ENCODE results near the gene P4HA2.

DNA sequence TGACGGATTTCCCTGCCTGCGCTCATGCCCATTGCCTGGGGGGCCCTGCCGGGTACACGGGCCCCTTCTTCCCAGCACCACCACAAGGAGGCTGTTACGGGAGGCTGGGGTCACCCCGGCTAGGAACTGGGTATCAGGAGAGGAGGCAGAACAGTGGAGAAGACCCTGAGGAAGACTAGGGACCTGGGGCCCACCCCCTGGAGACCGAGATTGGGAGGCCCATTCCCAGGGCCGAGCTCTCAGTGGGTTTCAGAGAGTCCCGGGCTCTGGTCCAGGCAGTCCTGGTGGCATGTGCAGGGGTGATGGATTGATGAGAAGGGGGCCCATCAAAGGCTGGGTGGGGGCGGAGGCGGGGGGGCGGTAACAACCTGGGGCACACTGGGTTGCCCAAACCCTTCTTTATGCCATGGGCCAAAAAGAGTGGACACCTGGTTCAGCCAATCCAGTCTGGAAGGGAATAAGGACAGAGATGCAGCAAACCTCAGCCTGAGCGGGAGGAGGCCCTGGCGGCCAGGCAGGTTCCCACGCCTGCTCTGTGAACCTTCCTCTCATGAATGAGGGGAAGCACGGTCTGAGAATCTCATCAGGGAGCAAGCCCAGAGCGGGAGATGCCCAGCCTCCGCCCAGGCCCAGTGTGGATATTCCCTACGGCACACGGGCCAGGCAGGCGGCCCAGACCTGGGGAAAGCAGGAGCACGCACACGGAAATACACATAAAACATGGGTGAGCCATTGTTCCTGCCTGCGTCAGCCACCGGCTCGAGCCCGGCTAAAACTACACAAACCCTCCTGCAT is 785 bp upstream of the P4HA2 start:
- TF ChIP-seq CTCF (IDR thresholded peaks at IDR 0.05 in 8 of 11, conservative IDR thresholded peaks at IDR 0.05 in 3 of 11): no peak
- TF ChIP-seq POLR2A (IDR thresholded peaks at IDR 0.05): no peak
